HG03045 (cell line): Measurements from ENCODE around the gene NKAIN1.
"Not testable (repeated sequence)": the region's sequence is repeated elsewhere in the genome, so short reads cannot be mapped to it uniquely, and the experiment has no call there.

Experiments used
- ATAC-seq: cut with Tn5 transposase; IDR thresholded peaks from one replicate; pipeline ENCODE4 v1.9.1; 2021; ENCODE audit warnings: mild to moderate bottlenecking, moderate library complexity; ENCODE audit not compliant: unreplicated experiment

Gene NKAIN1

DNA sequence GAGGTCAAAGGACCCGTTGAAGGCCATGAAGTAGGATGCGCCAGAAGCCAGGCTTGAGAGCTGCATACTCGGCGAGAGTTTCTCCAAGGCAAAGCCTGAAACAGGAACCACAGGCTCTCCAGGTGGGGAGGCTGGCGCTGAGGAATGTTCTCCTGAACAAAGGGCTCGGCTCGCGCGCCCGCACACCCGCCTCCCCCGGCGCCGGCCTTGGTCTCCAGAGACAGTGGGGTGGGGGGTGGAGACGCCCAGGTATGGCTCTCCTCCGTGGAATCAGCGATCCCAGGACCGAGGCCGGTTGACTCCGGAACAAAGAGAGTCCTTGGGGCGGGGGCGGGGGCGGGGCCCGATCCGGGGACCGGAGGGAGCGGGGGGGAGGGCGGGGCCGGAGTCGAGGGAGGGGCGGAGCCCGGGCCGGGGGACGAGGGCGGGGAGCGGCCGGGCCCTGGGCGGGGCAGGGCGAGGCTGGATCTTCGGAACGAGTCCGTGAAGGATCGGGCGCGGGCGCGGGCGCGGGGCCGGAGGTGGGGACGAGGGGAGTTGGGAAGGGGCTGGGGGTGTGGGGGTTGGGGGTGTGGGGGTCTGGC, 85.0 kb downstream of the NKAIN1 start:
- peak; percentile 41 for ATAC-seq

DNA sequence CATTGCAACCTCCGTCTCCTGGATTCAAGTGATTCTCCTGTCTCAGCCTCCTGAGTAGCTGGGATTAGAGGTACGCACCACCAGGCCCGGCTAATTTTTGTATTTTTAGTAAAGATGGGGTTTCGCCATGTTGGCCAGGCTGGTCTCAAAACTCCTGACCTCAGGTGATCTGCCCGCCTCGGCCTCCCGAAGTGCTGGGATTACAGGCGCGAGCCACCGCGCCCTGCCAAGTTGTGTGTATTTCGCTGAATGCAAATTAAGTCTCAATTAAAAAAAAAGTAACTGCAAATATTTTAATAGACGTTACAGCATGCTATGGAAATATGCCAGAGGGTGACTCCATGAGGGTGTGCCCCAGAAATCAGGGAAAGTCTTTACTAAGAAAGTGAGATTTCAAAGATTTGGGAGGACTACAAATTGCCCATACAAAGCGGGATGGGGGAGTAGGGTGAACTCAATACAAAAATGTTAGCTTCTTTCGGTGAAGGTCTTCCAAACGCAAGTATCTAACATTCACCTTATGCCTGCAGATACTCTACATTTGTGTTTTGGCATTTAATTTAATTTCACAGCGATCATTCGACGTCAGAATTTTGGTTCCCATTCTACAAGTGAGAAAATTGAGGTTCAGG, 85.6 kb downstream of the NKAIN1 start:
- ATAC-seq = no peak

DNA sequence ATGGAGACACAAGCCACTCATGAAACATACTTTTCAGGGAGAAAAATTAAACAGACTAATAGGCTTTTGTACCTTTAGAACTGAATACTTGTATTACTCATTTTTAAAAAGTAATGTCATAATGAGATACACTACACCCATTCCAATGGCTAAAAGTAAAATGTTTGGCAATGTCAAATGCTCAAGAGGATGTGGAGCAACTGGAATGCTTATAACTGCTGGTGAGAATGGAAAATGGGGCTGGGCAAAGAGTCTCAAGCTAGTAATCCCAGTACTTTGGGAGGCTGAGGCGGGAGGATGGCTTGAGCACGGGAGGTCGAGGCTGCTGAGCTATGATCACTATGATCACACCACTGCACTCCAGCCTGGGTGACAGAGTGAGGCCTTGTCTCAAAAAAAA, 86.3 kb downstream of the NKAIN1 start:
- no peak for ATAC-seq

GRCh38 chr1:31152181-31152795, 87.4 kb downstream of the NKAIN1 start:
- no peak for ATAC-seq

DNA sequence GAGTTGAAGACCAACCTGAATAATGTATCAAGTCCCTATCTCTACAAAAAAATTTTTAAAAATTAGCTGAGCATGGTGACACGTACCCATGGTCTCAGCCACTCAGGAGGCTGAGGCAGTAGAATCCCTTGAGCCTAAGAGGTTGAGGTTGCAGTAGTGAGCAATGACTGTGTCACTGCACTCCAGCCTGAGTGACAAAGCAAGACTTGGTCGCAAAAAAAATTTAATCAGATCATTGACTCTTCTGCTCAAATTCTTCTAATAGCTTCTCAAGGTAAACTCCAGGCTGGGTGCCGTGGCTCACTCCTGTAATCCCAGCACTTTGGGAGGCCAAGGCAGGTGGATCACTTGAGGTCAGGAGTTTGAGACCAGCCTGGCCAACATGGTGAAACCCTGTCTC, 88.3 kb downstream of the NKAIN1 start:
- ATAC-seq = no peak

DNA sequence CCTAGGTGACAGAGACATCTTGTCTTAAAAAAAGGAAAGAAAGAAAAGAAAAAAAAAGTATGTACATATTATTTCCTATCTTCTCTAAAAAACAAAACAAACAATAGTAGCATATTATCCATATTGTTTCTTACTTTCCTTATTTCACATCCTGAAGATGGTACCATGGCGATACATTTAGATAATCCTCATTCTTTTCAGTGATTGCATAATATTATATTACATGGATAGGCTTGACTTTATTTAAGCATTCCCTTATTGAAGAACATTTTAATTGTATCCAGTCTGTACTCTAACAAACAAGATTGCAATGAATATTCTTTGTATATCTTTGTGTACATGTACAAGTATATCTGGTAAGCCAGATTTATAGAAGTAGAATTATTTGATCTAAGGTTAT, 91.3 kb downstream of the NKAIN1 start:
- ATAC-seq = no peak

GRCh38 chr1:31145648-31146047, 94.0 kb downstream of the NKAIN1 start:
- no peak for ATAC-seq

DNA sequence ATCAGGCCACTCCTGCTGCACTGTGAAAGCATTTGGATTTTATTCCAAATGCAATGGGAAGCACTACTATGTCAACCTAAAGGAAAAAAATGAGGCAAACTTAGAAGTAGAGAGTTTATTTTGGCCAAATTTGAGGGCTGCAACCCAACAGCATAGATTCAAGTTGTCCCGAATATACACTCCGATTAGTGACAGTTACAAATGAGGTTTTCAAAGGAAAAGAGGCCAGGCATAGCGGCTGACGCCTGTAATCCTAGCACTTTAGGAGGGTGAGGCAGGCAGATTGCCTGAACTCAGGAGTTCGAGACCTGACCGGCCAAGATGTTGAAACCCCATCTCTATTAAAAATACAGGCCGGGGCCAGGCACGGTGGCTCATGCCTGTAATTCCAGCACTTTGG, 95.2 kb downstream of the NKAIN1 start:
- ATAC-seq = no peak

DNA sequence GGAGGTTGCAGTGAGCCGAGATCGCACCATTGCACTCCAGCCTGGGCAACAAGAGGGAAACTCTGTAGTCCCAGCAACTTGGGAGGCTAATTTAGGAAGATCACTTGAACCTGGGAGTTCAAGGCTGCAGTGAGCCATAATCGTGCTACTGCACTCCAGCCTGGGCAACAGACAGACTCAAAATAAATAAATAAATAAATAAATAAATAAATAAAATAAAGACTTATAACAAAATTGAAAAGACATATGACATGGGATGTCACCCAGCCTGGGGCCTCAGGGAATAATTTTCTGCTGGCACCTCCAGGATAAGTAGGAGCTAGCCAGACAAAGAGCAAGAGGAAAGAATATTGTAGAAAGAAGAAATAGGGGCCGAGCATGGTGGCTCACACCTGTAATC, 96.2 kb downstream of the NKAIN1 start:
- ATAC-seq = no peak

GRCh38 chr1:31142406-31142805, 97.3 kb downstream of the NKAIN1 start:
- no peak for ATAC-seq

DNA sequence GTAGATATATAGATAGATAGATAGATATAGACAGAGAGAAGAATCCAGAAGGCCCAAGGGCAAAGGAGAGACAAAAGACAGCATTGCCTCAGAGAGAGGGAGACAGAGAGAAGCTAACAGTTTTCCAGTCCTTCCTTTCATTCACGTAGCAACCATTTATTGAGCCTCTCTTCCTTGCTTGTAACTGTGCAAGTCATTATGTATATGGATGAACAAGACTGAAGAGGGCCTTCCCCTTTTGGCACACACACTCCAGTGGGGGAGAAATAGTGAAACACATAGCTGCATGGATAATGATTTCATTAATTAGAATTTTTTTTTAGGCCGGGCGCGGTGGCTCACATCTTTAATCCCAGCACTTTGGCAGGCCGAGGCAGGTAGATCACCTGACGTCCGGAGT, 99.4 kb downstream of the NKAIN1 start:
- ATAC-seq = no peak

DNA sequence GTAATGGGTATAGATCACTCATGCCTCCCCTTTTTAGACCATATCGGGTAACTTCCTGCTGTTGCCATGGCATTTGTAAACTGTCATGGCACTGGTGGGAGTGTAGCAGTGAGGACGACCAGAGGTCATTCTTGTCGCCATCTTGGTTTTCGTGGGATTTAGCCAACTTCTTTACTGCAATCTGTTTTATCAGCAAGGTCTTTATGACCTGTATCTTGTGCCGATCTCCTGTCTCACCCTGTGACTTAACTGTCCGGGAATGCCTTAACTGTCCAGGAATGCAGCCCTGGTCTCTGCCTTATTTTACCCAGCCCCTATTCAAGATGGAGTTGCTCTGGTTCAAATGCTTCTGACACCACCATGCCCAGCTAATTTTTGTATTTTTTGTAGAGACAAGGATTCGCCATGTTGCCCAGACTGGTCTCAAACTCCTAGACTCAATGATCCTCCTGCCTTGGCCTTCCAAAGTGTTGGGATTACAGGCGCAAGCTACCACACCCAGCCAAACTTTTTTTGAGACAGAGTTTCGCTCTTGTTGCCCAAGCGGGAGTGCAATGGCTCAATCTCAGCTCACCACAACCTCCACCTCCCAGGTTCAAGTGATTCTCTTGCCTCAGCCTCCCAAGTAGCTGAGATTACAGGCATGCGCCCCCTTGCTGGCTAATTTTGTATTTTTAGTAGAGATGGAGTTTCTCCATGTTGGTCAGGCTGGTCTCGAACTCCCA, 100.7 kb downstream of the NKAIN1 start:
- not testable (repeated sequence) for ATAC-seq

DNA sequence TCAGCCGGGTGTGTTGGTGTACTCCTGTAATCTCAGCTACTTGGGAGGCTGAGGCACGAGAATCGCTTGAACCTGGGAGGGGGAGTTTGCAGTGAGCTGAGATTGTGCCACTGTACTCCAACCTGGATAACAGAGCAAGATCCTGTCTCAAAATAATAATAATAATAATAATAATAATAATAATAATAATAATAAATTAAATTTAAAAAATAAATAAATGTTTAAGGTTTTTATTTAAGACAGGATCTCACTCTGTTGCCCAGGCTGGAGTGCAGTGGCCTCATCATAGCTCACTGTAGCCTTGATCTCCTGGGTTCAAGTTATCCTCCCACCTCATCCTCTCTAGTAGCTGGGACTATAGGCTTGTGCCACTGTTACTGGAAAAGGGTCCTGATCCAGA, 101.8 kb downstream of the NKAIN1 start:
- not testable (repeated sequence) for ATAC-seq

GRCh38 chr1:31135973-31136600, 103.6 kb downstream of the NKAIN1 start:
- no peak for ATAC-seq

- ATAC-seq = no peak
Observed at GRCh38 chr1:31133368-31133767, 106.3 kb downstream of the NKAIN1 start.
